DOHH2 (cell line): Measurements from ENCODE around the gene FAM50A.

Experiments
- H3F3A ChIP-seq: fragments of 200-600 bp; sonication (generic), shearing (Covaris generic); 2 replicates; pipeline ENCODE4 v1.6.0; 2016; ENCODE audit warnings: antibody characterized with exemption, mild to moderate bottlenecking; ENCODE audit not compliant: control insufficient read depth, insufficient read depth
- H3K27ac ChIP-seq: fragments of 200-600 bp; sonication (generic); 2 replicates; pipeline ENCODE4 v1.5.1; 2014; ENCODE audit warnings: low read depth, mild to moderate bottlenecking, low read length, moderate library complexity
- H3K27me3 ChIP-seq: fragments of 200-600 bp; sonication (generic); 2 replicates; pipeline ENCODE4 v1.6.1; 2014; ENCODE audit warnings: mild to moderate bottlenecking, low read length, mixed read lengths; ENCODE audit not compliant: control insufficient read depth
- H3K36me3 ChIP-seq: fragments of 200-600 bp; sonication (generic); 2 replicates; pipeline ENCODE4 v1.6.1; 2014; ENCODE audit warnings: mild to moderate bottlenecking, low read length, moderate library complexity, mixed read lengths; ENCODE audit not compliant: control insufficient read depth
- H3K4me1 ChIP-seq: fragments of 200-600 bp; sonication (generic); 2 replicates; pipeline ENCODE4 v1.6.1; 2014; ENCODE audit warnings: mild to moderate bottlenecking, low read length, mixed read lengths; ENCODE audit not compliant: control insufficient read depth
- H3K4me2 ChIP-seq: fragments of 200-600 bp; sonication (generic); 2 replicates; pipeline ENCODE4 v1.6.0; 2014; ENCODE audit warnings: mild to moderate bottlenecking, low read length, moderate library complexity
- H3K4me3 ChIP-seq: fragments of 200-600 bp; sonication (generic); 2 replicates; pipeline ENCODE4 v1.5.1; 2014; ENCODE audit warnings: mild to moderate bottlenecking, low read length, mixed read lengths
- H3K79me2 ChIP-seq: fragments of 200-600 bp; sonication (generic); 2 replicates; pipeline ENCODE4 v1.6.1; 2014; ENCODE audit warnings: mild to moderate bottlenecking, low read length, mixed read lengths; ENCODE audit not compliant: control insufficient read depth
- H3K9me2 ChIP-seq: fragments of 200-600 bp; sonication (generic); replicated peaks from 2 replicates; pipeline ENCODE4 v1.6.1; 2014; ENCODE audit warnings: mild to moderate bottlenecking, low read length, mixed read lengths; ENCODE audit not compliant: control insufficient read depth
- H3K9me3 ChIP-seq: fragments of 200-600 bp; sonication (generic); 2 replicates; pipeline ENCODE4 v1.6.1; 2014; ENCODE audit warnings: antibody characterized with exemption, low read length, mixed read lengths; ENCODE audit not compliant: control insufficient read depth, insufficient read depth
- H4K20me1 ChIP-seq: fragments of 200-600 bp; sonication (generic); 2 replicates; pipeline ENCODE4 v1.6.0; 2014; ENCODE audit warnings: low read depth, mild to moderate bottlenecking, antibody characterized with exemption, low read length, moderate library complexity; ENCODE audit not compliant: control insufficient read depth, insufficient read depth
- EZH2phosphoT487 ChIP-seq: fragments of 200-600 bp; sonication (generic); IDR thresholded peaks from 2 replicates; pipeline ENCODE4 v1.6.1; 2017; ENCODE audit warnings: borderline replicate concordance, mild to moderate bottlenecking, antibody characterized with exemption, low read length, moderate library complexity, mixed read lengths
- TF ChIP-seq, protein P1 (sequence below): fragments of 200-600 bp; sonication (generic); IDR thresholded peaks from one replicate; pipeline ENCODE4 v1.5.1; 2014; ENCODE audit warnings: antibody characterized with exemption, mild to moderate bottlenecking, low read depth, low read length; ENCODE audit not compliant: poor library complexity, severe bottlenecking

FAM50A gene

DNA sequence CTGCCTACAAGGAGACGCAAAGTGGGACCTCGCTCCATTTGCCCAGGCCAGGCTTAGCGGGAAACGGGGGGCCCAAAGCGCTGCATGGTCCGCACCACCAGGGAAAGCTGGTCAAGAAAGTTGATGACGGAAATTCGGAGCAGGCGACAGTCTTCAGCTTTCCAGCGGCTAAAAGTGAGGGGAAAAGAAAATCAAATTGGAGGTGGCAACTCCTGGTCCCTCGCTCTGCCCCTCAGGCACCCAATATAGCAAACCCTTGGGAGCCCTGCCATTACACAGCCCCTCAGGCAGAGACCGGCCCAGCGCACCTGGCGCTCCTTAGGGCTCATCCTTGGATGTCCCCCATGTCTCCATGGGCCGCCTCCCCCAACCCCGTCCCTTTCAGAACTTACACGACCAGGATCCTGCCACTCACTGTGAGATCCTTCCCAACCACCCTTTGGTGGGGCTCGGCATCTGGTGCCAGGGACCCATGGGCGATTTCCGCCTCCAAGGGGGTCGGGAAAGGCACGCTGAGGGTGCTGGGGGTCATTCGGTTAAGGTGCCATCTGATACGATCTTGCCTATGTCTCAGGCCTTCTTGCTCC, 34.0 kb downstream of the FAM50A start:
- no peaks in the 10 kb centered on the region for H3K9me2 ChIP-seq
- peaks cover 42% of the 10 kb centered on the region for H3K4me1 ChIP-seq
- peaks cover 8% of the 10 kb centered on the region for H3K79me2 ChIP-seq
- H4K20me1 ChIP-seq, result no peaks in the 10 kb centered on the region
- TF ChIP-seq EZH2phosphoT487, result no peak
- TF ChIP-seq, protein P1, sequence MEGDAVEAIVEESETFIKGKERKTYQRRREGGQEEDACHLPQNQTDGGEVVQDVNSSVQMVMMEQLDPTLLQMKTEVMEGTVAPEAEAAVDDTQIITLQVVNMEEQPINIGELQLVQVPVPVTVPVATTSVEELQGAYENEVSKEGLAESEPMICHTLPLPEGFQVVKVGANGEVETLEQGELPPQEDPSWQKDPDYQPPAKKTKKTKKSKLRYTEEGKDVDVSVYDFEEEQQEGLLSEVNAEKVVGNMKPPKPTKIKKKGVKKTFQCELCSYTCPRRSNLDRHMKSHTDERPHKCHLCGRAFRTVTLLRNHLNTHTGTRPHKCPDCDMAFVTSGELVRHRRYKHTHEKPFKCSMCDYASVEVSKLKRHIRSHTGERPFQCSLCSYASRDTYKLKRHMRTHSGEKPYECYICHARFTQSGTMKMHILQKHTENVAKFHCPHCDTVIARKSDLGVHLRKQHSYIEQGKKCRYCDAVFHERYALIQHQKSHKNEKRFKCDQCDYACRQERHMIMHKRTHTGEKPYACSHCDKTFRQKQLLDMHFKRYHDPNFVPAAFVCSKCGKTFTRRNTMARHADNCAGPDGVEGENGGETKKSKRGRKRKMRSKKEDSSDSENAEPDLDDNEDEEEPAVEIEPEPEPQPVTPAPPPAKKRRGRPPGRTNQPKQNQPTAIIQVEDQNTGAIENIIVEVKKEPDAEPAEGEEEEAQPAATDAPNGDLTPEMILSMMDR, result no peak
- peaks cover 2% of the 10 kb centered on the region for H3F3A ChIP-seq
- no peak overlapping the region for H3K27ac ChIP-seq
- no peaks in the 10 kb centered on the region for H3K9me3 ChIP-seq
- no peaks in the 10 kb centered on the region for H3K36me3 ChIP-seq
- H3K4me2 ChIP-seq, result peak overlapping the region; percentile 94
- H3K4me3 ChIP-seq, result peak overlapping the region; percentile 81
- H3K27me3 ChIP-seq, result no peaks in the 10 kb centered on the region

DNA sequence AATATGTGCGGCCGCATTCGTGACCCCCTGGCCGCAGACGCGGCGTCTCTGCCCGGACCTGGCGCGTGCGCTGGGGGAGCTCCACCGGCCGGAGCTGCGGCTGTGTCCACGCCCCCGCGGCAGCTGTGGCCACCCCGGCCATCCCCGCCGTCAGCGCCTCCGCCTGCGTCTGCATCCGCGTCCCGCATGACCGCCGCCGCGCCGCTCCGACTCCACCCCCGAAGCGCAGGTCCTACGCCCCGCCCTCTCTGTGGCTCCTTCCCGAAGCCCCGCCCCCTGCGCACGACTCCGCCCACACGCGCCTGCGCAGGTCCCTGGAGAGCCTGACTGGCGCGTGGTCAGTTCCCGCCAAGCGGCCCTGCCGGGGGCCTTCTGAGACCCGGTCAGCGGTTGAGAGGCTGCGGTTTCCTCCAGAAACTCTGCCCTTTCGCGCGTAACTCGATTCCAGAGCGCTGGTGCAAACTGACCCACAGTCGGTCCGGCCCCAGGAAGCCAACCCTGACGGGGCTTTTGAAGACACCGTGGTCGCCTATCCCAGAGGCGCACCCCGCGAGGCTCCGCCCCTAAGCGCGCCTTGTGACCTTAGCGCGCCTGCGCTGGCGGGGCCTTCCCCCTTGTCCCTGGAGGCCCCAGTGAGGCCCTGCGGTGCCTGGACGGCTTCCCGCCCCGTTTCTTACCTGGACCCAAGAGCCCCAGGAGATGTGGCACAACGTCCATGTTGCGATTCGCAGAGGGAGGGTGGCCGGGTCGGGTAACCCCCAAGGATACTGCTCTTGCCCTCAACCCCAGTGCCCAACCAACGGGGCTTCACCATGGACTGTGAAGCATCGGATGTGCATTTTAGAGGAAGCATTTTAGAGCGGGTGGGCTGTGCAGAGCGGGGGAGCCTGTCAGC, 35.0 kb downstream of the FAM50A start, which contains the start of gene LAGE3:
TSS of gene LAGE3 (minus strand) at position 554 of the 895 bp plus-strand sequence. CDS start at position 188, 366 bp downstream.
- Histone ChIP-seq H3K4me2 (peak within 1 kb of the TSS; percentile 94), H3K9me3 (no peaks in the 10 kb centered on the region), H3K27ac (peak within 1 kb of the TSS; percentile 73), H4K20me1 (no peaks in the 10 kb centered on the region), H3K4me1 (peaks cover 43% of the 10 kb centered on the region), H3K36me3 (peaks cover 8% of the 10 kb centered on the region), H3K27me3 (no peaks in the 10 kb centered on the region), H3F3A (peaks cover 2% of the 10 kb centered on the region), H3K4me3 (peak within 1 kb of the TSS; percentile 81), H3K9me2 (no peaks in the 10 kb centered on the region), H3K79me2 (peaks cover 9% of the 10 kb centered on the region)
- TF ChIP-seq, protein P1, result no peak
- TF ChIP-seq EZH2phosphoT487, result no peak

DNA sequence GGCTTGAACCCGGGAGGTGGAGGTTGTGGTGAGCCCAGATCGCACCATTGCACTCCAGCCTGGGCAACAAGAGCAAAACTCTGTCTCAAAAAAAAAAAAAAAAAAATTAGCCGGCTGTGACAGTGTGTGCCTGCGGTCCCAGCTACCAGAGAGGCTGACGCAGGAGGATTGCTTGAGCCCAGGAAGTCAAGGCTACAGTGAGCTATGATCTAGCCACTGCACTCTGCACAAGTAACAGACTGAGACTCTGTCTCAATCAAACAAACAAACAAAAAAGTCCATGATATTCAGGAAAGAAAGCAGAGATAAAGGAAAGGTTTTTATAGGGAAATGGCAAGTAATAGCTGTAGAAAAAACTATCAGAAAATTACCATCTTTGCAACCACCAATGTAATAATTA, 37.3 kb downstream of the FAM50A start:
- peak overlapping the region; percentile 61 for H3K4me2 ChIP-seq
- TF ChIP-seq, protein P1, result no peak
- TF ChIP-seq EZH2phosphoT487, result no peak
- peak overlapping the region; percentile 54 for H3K27ac ChIP-seq

More for the DNA sequence above, 37.3 kb downstream of the FAM50A start:
- Histone ChIP-seq H3K4me3 (no peak overlapping the region), H3K9me2 (no peaks in the 10 kb centered on the region), H4K20me1 (no peaks in the 10 kb centered on the region), H3K9me3 (no peaks in the 10 kb centered on the region), H3K36me3 (peaks cover 26% of the 10 kb centered on the region), H3K79me2 (peaks cover 31% of the 10 kb centered on the region), H3K27me3 (no peaks in the 10 kb centered on the region), H3F3A (peaks cover 2% of the 10 kb centered on the region), H3K4me1 (peaks cover 61% of the 10 kb centered on the region)
